ENCODE results near the gene LMAN2.

GRCh38 chr5:177315411-177315810, 36.1 kb downstream of the LMAN2 start:
- TF ChIP-seq CTCF (conservative IDR thresholded peaks at IDR 0.05; ENCODE audit: low read length) (no peak), EZH2phosphoT487 (IDR thresholded peaks at IDR 0.05; ENCODE audit: borderline replicate concordance) (no peak)
